ENCODE results near the gene CLSTN2. TPM values are rescaled to one million over a fixed set of nuclear protein-coding genes. Genes with fewer than 3 reads are reported as not detected.

CLSTN2 gene
- total and polyA plus RNA-seq, 2 of the 13 experiments (the other 11 are each of a cell fraction or from before 2014, with no cell fraction given): not detected

- no peak for TF ChIP-seq ZNF646 (CRISPR knock-in tag; IDR thresholded peaks at IDR 0.05)
Measured at GRCh38 chr3:140288595-140288994, 353.6 kb downstream of the CLSTN2 start (continued).

GRCh38 chr3:140290105-140290504, 355.1 kb downstream of the CLSTN2 start:
- CTCF ChIA-PET (ENCODE audit: low intra/inter-chr PET ratio, low total read pairs): no interaction called here
- Histone ChIP-seq H3K79me2 (ENCODE audit: insufficient read depth, low read length) (no peaks in the 10 kb centered on the region), H3K4me1 (ENCODE audit: insufficient read depth, low read length) (no peaks in the 10 kb centered on the region), H3K9me3 (ENCODE audit: low read length) (no peaks in the 10 kb centered on the region), H4K20me1 (ENCODE audit: insufficient read depth, low read length) (no peaks in the 10 kb centered on the region), H3K27me3 (ENCODE audit: control insufficient read depth in 1 of 2, insufficient read depth in 2 of 2, low read length in 2 of 2) (no peaks in the 10 kb centered on the region; a peak in 2 of 5 replicates), H3K4me2 (ENCODE audit: low read depth, low read length) (no peak overlapping the region), H3K27ac (ENCODE audit: extremely low read length, insufficient read depth, low read length) (no peak overlapping the region), H3K36me3 (replicated peaks in 1 of 2; ENCODE audit: control insufficient read depth in 1 of 2, insufficient read depth in 2 of 2, low read length in 2 of 2) (no peaks in the 10 kb centered on the region), H3K9ac (ENCODE audit: insufficient read depth, low read depth, low read length) (no peak overlapping the region), H2AFZ (ENCODE audit: low read length) (no peak overlapping the region), H3K4me3 (replicated peaks in 1 of 3; ENCODE audit: insufficient read depth in 1 of 3, low read depth in 2 of 3, low read length in 3 of 3) (no peak overlapping the region)
- TF ChIP-seq XRCC5 (optimal IDR thresholded peaks at IDR 0.05; ENCODE audit: low read length) (no peak), RFXAP (CRISPR knock-in tag; IDR thresholded peaks at IDR 0.05; ENCODE audit: borderline replicate concordance) (no peak), ZKSCAN8 (CRISPR knock-in tag; IDR thresholded peaks at IDR 0.05; ENCODE audit: borderline replicate concordance) (no peak)
- POLR2A ChIA-PET: no interaction called here
- WGBS (ENCODE audit: low lambda C conversion rate): 4% methylated on average over 2 of the region's 2 CpGs
- intact Hi-C loops (cut with micrococcal nuclease; ENCODE audit: unreplicated experiment) (no loop called here), in situ Hi-C loops (cut with HindIII; ENCODE audit: extremely low pct_ligation_motif_present, low pct_unique_long_range_greater_than_20kb) (no loop called here)
- BruUV-seq (replicated peaks): no TSS peak
- no peak for ATAC-seq
- no peak for DNase-seq (ENCODE audit: low spot score)
- FAIRE-seq: no peak
